ENCODE data around the gene BAD. TPM values are rescaled to one million over a fixed set of nuclear protein-coding genes. Genes with fewer than 3 reads are reported as not detected.

The BAD gene
- total RNA-seq, 1 experiment from 2014 or later, result 154 TPM

GRCh38 chr11:64240435-64241240, 43.8 kb downstream of the BAD start, which contains the start of gene FKBP2:
FKBP2 (plus strand) TSS chr11:64241095; CDS start chr11:64242388, 1,293 bp downstream.
- H3K36me3 ChIP-seq, result peaks cover 62% of the 10 kb centered on the region
- peak within 1 kb of the TSS; percentile 74 for H3K4me3 ChIP-seq
- no peaks in the 10 kb centered on the region for H3K27me3 ChIP-seq (replicated peaks)
- peak; percentile 99 for DNase-seq (ENCODE audit: low read depth in 1 of 2, low spot score in 2 of 2)
- H3K27ac ChIP-seq, result peak within 1 kb of the TSS; percentile 91
- no peaks in the 10 kb centered on the region for H3K9me3 ChIP-seq (replicated peaks)
- peaks cover 36% of the 10 kb centered on the region for H3K4me1 ChIP-seq (replicated peaks)

- Histone ChIP-seq H3K4me3 (peak overlapping the region; percentile 74), H3K27me3 (replicated peaks) (no peaks in the 10 kb centered on the region), H3K27ac (peak overlapping the region; percentile 91), H3K36me3 (peaks cover 60% of the 10 kb centered on the region), H3K9me3 (replicated peaks) (no peaks in the 10 kb centered on the region), H3K4me1 (replicated peaks) (peaks cover 36% of the 10 kb centered on the region)
- no peak for DNase-seq (ENCODE audit: low read depth in 1 of 2, low spot score in 2 of 2)
Observed at GRCh38 chr11:64239662-64240434, 44.6 kb downstream of the BAD start.

GRCh38 chr11:64238999-64239398, 45.5 kb downstream of the BAD start:
- Histone ChIP-seq H3K27ac (no peak overlapping the region), H3K27me3 (replicated peaks) (no peaks in the 10 kb centered on the region), H3K4me1 (replicated peaks) (peaks cover 39% of the 10 kb centered on the region), H3K36me3 (peaks cover 53% of the 10 kb centered on the region), H3K4me3 (no peak overlapping the region), H3K9me3 (replicated peaks) (no peaks in the 10 kb centered on the region)
- DNase-seq (ENCODE audit: low read depth in 1 of 2, low spot score in 2 of 2), result no peak

DNA sequence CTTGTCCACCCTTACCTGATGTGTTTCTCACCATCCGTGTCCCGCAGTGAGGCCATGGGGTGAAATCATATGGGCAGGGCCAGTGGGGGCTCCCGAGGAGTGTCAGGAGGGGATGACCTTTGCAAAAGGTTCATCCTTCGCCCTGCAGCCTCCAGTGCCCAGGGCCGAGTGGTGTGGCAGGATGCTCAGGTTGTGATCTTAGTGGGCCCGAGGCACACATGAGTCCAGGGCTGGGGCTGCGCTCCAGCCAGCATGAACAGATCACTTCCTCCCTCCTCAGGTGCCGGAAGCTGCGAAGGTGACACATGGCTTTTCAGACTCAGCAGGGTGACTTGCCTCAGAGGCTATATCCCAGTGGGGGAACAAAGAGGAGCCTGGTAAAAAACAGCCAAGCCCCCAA, 46.4 kb downstream of the BAD start:
- Histone ChIP-seq H3K27me3 (replicated peaks) (no peaks in the 10 kb centered on the region), H3K27ac (no peak overlapping the region), H3K4me1 (replicated peaks) (peaks cover 38% of the 10 kb centered on the region), H3K9me3 (replicated peaks) (no peaks in the 10 kb centered on the region), H3K4me3 (no peak overlapping the region), H3K36me3 (peaks cover 45% of the 10 kb centered on the region)
- no peak for DNase-seq (ENCODE audit: low read depth in 1 of 2, low spot score in 2 of 2)

- Histone ChIP-seq H3K27ac (no peak overlapping the region), H3K27me3 (replicated peaks) (no peaks in the 10 kb centered on the region), H3K9me3 (replicated peaks) (no peaks in the 10 kb centered on the region), H3K4me1 (replicated peaks) (peaks cover 32% of the 10 kb centered on the region), H3K36me3 (peaks cover 40% of the 10 kb centered on the region), H3K4me3 (no peak overlapping the region)
- DNase-seq (ENCODE audit: low read depth in 1 of 2, low spot score in 2 of 2), result no peak
Observed at GRCh38 chr11:64237484-64237951, 46.9 kb downstream of the BAD start.

DNA sequence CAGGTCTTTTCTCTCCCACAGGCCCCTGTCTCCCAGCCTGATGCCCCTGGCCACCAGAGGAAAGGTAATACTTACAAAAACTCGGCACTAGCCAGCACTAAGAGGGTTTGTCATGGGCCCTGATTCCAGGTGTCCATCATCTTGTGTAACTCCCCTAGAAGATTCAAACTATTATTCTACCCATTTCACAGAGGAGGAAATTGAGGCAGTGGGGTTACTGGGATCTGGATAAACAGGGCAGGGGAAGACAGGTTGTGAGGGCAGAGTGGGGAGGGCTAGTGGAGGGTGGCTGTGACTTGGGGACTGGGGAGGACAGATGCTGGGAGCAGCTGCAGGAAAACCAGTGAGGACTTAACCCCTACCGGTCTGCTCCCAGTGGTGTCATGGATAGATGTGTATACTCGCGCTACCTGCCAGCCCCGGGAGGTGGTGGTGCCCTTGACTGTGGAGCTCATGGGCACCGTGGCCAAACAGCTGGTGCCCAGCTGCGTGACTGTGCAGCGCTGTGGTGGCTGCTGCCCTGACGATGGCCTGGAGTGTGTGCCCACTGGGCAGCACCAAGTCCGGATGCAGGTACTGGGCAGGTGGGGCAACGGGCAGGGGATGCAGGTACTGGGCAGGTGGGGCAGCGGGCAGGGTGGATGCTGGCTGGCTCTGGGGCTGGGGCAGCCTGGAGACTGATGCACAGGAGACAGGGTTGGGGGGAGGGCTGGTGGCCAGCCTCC, 48.9 kb downstream of the BAD start:
- peaks cover 28% of the 10 kb centered on the region for H3K4me1 ChIP-seq (replicated peaks)
- H3K36me3 ChIP-seq, result peaks cover 32% of the 10 kb centered on the region
- no peak overlapping the region for H3K27ac ChIP-seq

DNA sequence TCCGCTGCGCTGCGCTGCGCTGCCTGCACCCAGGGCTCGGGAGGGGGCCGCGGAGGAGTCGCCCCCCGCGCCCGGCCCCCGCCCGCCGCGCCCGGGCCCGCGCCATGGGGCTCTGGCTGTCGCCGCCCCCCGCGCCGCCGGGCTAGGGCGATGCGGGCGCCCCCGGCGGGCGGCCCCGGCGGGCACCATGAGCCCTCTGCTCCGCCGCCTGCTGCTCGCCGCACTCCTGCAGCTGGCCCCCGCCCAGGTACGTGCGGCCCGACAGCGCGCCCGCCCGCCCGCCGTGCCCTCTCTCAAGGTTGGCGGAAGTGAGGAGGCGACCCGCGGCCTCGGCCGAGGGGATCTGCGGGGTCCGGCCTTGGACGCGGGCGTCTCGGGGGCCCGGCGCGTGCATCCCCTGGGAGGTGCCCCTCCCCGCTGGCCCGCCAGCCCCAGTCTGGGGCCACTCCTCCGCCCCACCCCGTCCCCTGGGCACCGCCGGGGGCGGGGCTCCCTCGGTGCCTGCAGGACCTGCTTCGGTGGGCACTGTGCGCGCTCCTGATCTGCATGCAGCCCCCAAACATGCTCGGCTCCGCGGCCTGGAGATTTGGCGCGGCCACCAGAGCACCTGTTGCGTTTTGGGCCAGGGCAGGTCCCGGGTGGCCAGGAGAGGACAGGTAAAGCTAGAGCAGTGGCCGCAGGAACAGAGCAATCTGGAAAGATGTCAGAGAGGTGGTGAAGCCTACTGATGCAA, 49.7 kb downstream of the BAD start:
- no peak overlapping the region for H3K27ac ChIP-seq
- peaks cover 24% of the 10 kb centered on the region for H3K36me3 ChIP-seq
- peak overlapping the region; percentile 79 for H3K4me3 ChIP-seq
- H3K4me1 ChIP-seq (replicated peaks), result peaks cover 27% of the 10 kb centered on the region
- no peaks in the 10 kb centered on the region for H3K9me3 ChIP-seq (replicated peaks)
- peak in 1 of 2 experiments; percentile 53 for DNase-seq (ENCODE audit: low read depth in 1 of 2, low spot score in 2 of 2)
- H3K27me3 ChIP-seq (replicated peaks), result no peaks in the 10 kb centered on the region

More for the DNA sequence above, 48.9 kb downstream of the BAD start:
- H3K27me3 ChIP-seq (replicated peaks), result no peaks in the 10 kb centered on the region
- no peak for DNase-seq (ENCODE audit: low read depth in 1 of 2, low spot score in 2 of 2)
- H3K9me3 ChIP-seq (replicated peaks), result no peaks in the 10 kb centered on the region
- peak overlapping the region; percentile 79 for H3K4me3 ChIP-seq

GRCh38 chr11:64233913-64234586, 50.4 kb downstream of the BAD start, which contains the start of gene VEGFB:
VEGFB (plus strand) TSS chr11:64234584; CDS start chr11:64234834, 250 bp downstream.
- Histone ChIP-seq H3K4me3 (peak within 1 kb of the TSS; percentile 79), H3K4me1 (replicated peaks) (peaks cover 34% of the 10 kb centered on the region), H3K27me3 (replicated peaks) (no peaks in the 10 kb centered on the region), H3K27ac (no peak within 1 kb of the TSS), H3K9me3 (replicated peaks) (no peaks in the 10 kb centered on the region), H3K36me3 (peaks cover 31% of the 10 kb centered on the region)
- DNase-seq (ENCODE audit: low read depth in 1 of 2, low spot score in 2 of 2), result peak in 1 of 2 experiments; percentile 39

DNA sequence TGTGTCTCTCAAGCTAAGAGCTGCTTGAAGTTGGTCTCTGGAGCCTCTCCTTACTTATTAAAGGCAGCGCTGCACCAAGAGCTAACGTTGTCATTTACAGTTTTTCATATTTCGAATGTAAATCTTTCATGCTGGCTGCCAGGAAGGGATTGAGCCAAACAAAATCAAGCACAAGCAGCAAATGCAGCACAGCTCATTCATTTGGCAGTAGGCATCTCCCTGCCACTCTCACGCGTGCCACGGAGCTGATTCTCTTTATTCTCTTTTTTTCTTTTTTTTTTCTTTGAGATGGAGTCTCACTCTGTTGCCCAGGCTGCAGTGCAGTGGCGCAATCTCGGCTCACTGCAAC, 51.5 kb downstream of the BAD start:
- Histone ChIP-seq H3K9me3 (replicated peaks) (no peaks in the 10 kb centered on the region), H3K27me3 (replicated peaks) (no peaks in the 10 kb centered on the region), H3K4me1 (replicated peaks) (peaks cover 34% of the 10 kb centered on the region), H3K36me3 (peaks cover 32% of the 10 kb centered on the region), H3K27ac (no peak overlapping the region), H3K4me3 (no peak overlapping the region)
- no peak for DNase-seq (ENCODE audit: low read depth in 1 of 2, low spot score in 2 of 2)

DNA sequence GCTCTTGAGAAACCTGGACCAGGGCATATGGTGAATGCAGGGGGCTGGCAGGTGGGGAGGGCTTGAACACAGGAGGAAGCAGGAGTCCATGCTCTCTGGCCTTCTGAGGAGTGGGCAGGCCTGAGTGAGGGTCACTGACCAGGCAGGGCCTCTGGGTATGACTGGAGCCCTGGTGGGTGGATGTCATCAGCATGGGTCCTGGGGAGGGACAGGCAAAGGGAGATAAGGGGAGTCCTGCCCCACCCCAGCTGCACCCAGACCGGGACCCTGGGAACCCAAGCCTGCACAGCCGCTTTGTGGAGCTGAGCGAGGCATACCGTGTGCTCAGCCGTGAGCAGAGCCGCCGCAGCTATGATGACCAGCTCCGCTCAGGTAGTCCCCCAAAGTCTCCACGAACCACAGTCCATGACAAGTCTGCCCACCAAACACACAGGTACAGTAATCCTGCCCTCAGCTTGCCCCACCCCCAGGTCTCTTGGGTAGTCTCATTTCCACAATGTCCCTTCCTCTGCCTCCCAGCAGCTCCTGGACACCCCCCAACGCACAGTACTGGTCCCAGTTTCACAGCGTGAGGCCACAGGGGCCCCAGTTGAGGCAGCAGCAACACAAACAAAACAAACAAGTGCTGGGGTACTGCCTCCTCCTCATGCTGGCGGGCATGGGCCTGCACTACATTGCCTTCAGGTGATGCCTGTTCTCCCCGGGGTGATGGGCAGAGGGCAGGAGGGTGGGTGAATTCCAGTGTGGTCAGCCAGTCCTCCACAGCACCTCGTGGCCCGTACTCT, 52.1 kb downstream of the BAD start:
- Histone ChIP-seq H3K9me3 (replicated peaks) (no peaks in the 10 kb centered on the region), H3K4me1 (replicated peaks) (peaks cover 36% of the 10 kb centered on the region), H3K36me3 (peaks cover 27% of the 10 kb centered on the region), H3K4me3 (no peak overlapping the region), H3K27me3 (replicated peaks) (no peaks in the 10 kb centered on the region), H3K27ac (no peak overlapping the region)
- DNase-seq (ENCODE audit: low read depth in 1 of 2, low spot score in 2 of 2), result no peak

GRCh38 chr11:64231546-64231945, 52.9 kb downstream of the BAD start:
- Histone ChIP-seq H3K27ac (no peak overlapping the region), H3K4me3 (no peak overlapping the region), H3K27me3 (replicated peaks) (no peaks in the 10 kb centered on the region), H3K4me1 (replicated peaks) (peaks cover 44% of the 10 kb centered on the region), H3K36me3 (peaks cover 33% of the 10 kb centered on the region), H3K9me3 (replicated peaks) (0 out of 2 replicates have a peak, but pooled peaks cover 4% of the 10 kb centered on the region)
- DNase-seq (ENCODE audit: low read depth in 1 of 2, low spot score in 2 of 2), result no peak

GRCh38 chr11:64230985-64231365, 53.5 kb downstream of the BAD start:
- peak overlapping the region; percentile 66 for H3K4me3 ChIP-seq
- DNase-seq (ENCODE audit: low read depth in 1 of 2, low spot score in 2 of 2), result no peak
- peaks cover 34% of the 10 kb centered on the region for H3K36me3 ChIP-seq
- no peaks in the 10 kb centered on the region for H3K27me3 ChIP-seq (replicated peaks)
- H3K27ac ChIP-seq, result peak overlapping the region; percentile 35
- 0 out of 2 replicates have a peak, but pooled peaks cover 5% of the 10 kb centered on the region for H3K9me3 ChIP-seq (replicated peaks)
- peaks cover 47% of the 10 kb centered on the region for H3K4me1 ChIP-seq (replicated peaks)
